WTC11 (cell line): Measurements from ENCODE around the gene TTC7B. TPM values are rescaled to one million over a fixed set of nuclear protein-coding genes. Genes with fewer than 3 reads are reported as not detected.

Experiments used
- ATAC-seq: fragments of 200-7000 bp; cut with Tn5 transposase; 2 replicates; pipeline ENCODE4 v1.10.0; 2021; ENCODE audit warnings: mild to moderate bottlenecking, moderate library complexity
- CTCF ChIA-PET: fragments of 300-600 bp; sonication (Branson Sonifier 250); formaldehyde crosslinking; loops from one replicate; lab custom pipeline; 2021; ENCODE audit warnings: antibody characterized with exemption; lab: Charles Lee
- POLR2A ChIA-PET: fragments of 350-600 bp; sonication (Branson Sonifier 250); formaldehyde crosslinking; loops from one replicate; lab custom pipeline; 2021; ENCODE audit warnings: antibody characterized with exemption; lab: Charles Lee
- DNase-seq: peaks from one replicate; pipeline ENCODE4 v3.0.0; 2021; ENCODE audit warnings: low spot score
- H3K27ac Mint-ChIP-seq: 2 replicates; pipeline ENCODE4 v1.8.0; 2021; ENCODE audit warnings: mixed read lengths
- H3K27me3 Mint-ChIP-seq: 2 replicates; pipeline ENCODE4 v1.8.0; 2021; ENCODE audit warnings: low read depth, mild to moderate bottlenecking, moderate library complexity, mixed read lengths
- H3K36me3 Mint-ChIP-seq: 2 replicates; pipeline ENCODE4 v1.8.0; 2021; ENCODE audit warnings: mixed read lengths
- H3K4me1 Mint-ChIP-seq: 2 replicates; pipeline ENCODE4 v1.8.0; 2022; ENCODE audit warnings: mixed read lengths
- H3K4me3 Mint-ChIP-seq: 2 replicates; pipeline ENCODE4 v1.8.0; 2021; ENCODE audit warnings: mild to moderate bottlenecking, moderate library complexity, mixed read lengths
- H3K9me3 Mint-ChIP-seq: 2 replicates; pipeline ENCODE4 v1.8.0; 2021; ENCODE audit warnings: mixed read lengths
- E2F1 ChIP-seq: sonication (generic); formaldehyde crosslinking; IDR thresholded peaks from 2 replicates; pipeline ENCODE4 v1.8.0; 2022; ENCODE audit warnings: mild to moderate bottlenecking, missing genetic modification reagents
- EMX1 ChIP-seq: fragments of 250-450 bp; sonication (Bioruptor Pico); IDR thresholded peaks from 2 replicates; pipeline ENCODE4 v1.8.0; 2021; ENCODE audit warnings: mild to moderate bottlenecking
- ESRRA ChIP-seq: sonication (generic); formaldehyde crosslinking; IDR thresholded peaks from 2 replicates; pipeline ENCODE4 v1.8.1; 2022; ENCODE audit warnings: mild to moderate bottlenecking, missing genetic modification reagents, borderline replicate concordance
- ETV6 ChIP-seq: sonication (generic); formaldehyde crosslinking; IDR thresholded peaks from 2 replicates; pipeline ENCODE4 v1.8.1; 2022; ENCODE audit warnings: mild to moderate bottlenecking, missing genetic modification reagents
- FOXP4 ChIP-seq: sonication (generic); formaldehyde crosslinking; IDR thresholded peaks from 2 replicates; pipeline ENCODE4 v1.8.0; 2022; ENCODE audit warnings: mild to moderate bottlenecking, missing genetic modification reagents
- IRF2 ChIP-seq: sonication (generic); formaldehyde crosslinking; IDR thresholded peaks from 2 replicates; pipeline ENCODE4 v1.8.0; 2022; ENCODE audit warnings: low read depth, missing genetic modification reagents, borderline replicate concordance
- JUN ChIP-seq: sonication (generic); formaldehyde crosslinking; IDR thresholded peaks from 2 replicates; pipeline ENCODE4 v1.8.0; 2023; ENCODE audit warnings: mild to moderate bottlenecking, missing genetic modification reagents
- NFE2L1 ChIP-seq: sonication (generic); formaldehyde crosslinking; IDR thresholded peaks from 2 replicates; pipeline ENCODE4 v1.8.1; 2023; ENCODE audit warnings: missing genetic modification reagents
- NR2C2 ChIP-seq: sonication (generic); formaldehyde crosslinking; IDR thresholded peaks from 2 replicates; pipeline ENCODE4 v1.8.0; 2022; ENCODE audit warnings: mild to moderate bottlenecking, missing genetic modification reagents
- OVOL2 ChIP-seq: fragments of 250-450 bp; sonication (Bioruptor Pico); IDR thresholded peaks from 2 replicates; pipeline ENCODE4 v1.9.0; 2021; ENCODE audit warnings: mild to moderate bottlenecking, borderline replicate concordance
- RELA ChIP-seq: sonication (generic); formaldehyde crosslinking; IDR thresholded peaks from 2 replicates; pipeline ENCODE4 v1.8.1; 2022; ENCODE audit warnings: missing genetic modification reagents, mild to moderate bottlenecking, borderline replicate concordance
- RORB ChIP-seq: fragments of 250-450 bp; sonication (Bioruptor Pico); IDR thresholded peaks from 2 replicates; pipeline ENCODE4 v1.9.0; 2021; ENCODE audit warnings: mild to moderate bottlenecking
- SOX15 ChIP-seq: fragments of 250-450 bp; sonication (Bioruptor Pico); IDR thresholded peaks from 2 replicates; pipeline ENCODE4 v1.9.0; 2021; ENCODE audit warnings: mild to moderate bottlenecking
- TEAD4 ChIP-seq: sonication (generic); formaldehyde crosslinking; IDR thresholded peaks from 2 replicates; pipeline ENCODE4 v1.8.0; 2022; ENCODE audit warnings: mild to moderate bottlenecking, missing genetic modification reagents
- ZNF121 ChIP-seq: sonication (generic); formaldehyde crosslinking; IDR thresholded peaks from 2 replicates; pipeline ENCODE4 v1.8.0; 2023; ENCODE audit warnings: missing genetic modification reagents
- total RNA-seq: library from RNA; stranded (reverse); gene quantifications from 3 replicates; pipeline ENCODE4 v1.2.3, GENCODE V29; 2021
- TF ChIP-seq, protein P1 (sequence below): sonication (generic); formaldehyde crosslinking; IDR thresholded peaks from 2 replicates; pipeline ENCODE4 v1.8.1; 2022; ENCODE audit warnings: mild to moderate bottlenecking, missing genetic modification reagents, moderate library complexity, borderline replicate concordance
- TF ChIP-seq, protein P2 (sequence below): sonication (generic); formaldehyde crosslinking; IDR thresholded peaks from 2 replicates; pipeline ENCODE4 v1.8.1; 2022; ENCODE audit warnings: low read depth, missing genetic modification reagents, borderline replicate concordance
- TF ChIP-seq, protein P3 (sequence below): fragments of 250-450 bp; sonication (Bioruptor Pico); IDR thresholded peaks from 2 replicates; pipeline ENCODE4 v1.9.0; 2021; ENCODE audit warnings: mild to moderate bottlenecking, borderline replicate concordance
- TF ChIP-seq, protein P4 (sequence below): fragments of 250-450 bp; sonication (Bioruptor Pico); conservative IDR thresholded peaks from 2 replicates; pipeline ENCODE4 v1.9.0; 2021; ENCODE audit warnings: mild to moderate bottlenecking

TTC7B gene
- total RNA-seq, 1 experiment from 2014 or later: 27.6 TPM

DNA sequence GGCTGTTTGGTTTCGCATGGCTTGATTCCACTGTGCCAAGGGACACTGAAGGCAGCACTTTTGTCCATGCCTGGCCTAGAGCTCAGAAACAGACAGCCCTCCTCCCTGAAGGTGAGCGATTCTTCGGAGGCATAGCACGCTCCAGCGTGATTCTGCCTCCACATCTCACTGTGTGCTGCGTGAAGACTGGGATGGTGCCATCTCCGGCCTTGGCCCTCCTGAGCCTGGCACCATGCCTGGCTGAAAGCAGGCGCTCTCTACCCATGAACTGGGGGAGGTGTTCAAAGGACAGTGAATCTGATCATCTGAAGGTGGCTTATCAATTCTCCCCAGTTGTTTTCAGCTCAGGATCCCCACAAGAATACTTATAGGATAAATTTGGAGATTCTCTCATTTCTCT is 187.4 kb downstream of the TTC7B start:
- H3K9me3 Mint-ChIP-seq: no peaks in the 10 kb centered on the region
- TF ChIP-seq ZNF121 (CRISPR knock-in tag) (no peak), EMX1 (CRISPR knock-in tag) (no peak), NR2C2 (CRISPR knock-in tag) (no peak), RELA (CRISPR knock-in tag) (no peak), FOXP4 (no peak), TEAD4 (no peak), ESRRA (CRISPR knock-in tag) (no peak), ETV6 (no peak), OVOL2 (CRISPR knock-in tag) (no peak), SOX15 (no peak), JUN (CRISPR knock-in tag) (no peak), IRF2 (CRISPR knock-in tag) (no peak), NFE2L1 (CRISPR knock-in tag) (no peak), RORB (CRISPR knock-in tag) (no peak), E2F1 (CRISPR knock-in tag) (no peak)
- TF ChIP-seq, protein P1, sequence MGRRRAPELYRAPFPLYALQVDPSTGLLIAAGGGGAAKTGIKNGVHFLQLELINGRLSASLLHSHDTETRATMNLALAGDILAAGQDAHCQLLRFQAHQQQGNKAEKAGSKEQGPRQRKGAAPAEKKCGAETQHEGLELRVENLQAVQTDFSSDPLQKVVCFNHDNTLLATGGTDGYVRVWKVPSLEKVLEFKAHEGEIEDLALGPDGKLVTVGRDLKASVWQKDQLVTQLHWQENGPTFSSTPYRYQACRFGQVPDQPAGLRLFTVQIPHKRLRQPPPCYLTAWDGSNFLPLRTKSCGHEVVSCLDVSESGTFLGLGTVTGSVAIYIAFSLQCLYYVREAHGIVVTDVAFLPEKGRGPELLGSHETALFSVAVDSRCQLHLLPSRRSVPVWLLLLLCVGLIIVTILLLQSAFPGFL (CRISPR knock-in tag): no peak
- TF ChIP-seq, protein P2, sequence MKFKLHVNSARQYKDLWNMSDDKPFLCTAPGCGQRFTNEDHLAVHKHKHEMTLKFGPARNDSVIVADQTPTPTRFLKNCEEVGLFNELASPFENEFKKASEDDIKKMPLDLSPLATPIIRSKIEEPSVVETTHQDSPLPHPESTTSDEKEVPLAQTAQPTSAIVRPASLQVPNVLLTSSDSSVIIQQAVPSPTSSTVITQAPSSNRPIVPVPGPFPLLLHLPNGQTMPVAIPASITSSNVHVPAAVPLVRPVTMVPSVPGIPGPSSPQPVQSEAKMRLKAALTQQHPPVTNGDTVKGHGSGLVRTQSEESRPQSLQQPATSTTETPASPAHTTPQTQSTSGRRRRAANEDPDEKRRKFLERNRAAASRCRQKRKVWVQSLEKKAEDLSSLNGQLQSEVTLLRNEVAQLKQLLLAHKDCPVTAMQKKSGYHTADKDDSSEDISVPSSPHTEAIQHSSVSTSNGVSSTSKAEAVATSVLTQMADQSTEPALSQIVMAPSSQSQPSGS (CRISPR knock-in tag): no peak
- TF ChIP-seq, protein P3, sequence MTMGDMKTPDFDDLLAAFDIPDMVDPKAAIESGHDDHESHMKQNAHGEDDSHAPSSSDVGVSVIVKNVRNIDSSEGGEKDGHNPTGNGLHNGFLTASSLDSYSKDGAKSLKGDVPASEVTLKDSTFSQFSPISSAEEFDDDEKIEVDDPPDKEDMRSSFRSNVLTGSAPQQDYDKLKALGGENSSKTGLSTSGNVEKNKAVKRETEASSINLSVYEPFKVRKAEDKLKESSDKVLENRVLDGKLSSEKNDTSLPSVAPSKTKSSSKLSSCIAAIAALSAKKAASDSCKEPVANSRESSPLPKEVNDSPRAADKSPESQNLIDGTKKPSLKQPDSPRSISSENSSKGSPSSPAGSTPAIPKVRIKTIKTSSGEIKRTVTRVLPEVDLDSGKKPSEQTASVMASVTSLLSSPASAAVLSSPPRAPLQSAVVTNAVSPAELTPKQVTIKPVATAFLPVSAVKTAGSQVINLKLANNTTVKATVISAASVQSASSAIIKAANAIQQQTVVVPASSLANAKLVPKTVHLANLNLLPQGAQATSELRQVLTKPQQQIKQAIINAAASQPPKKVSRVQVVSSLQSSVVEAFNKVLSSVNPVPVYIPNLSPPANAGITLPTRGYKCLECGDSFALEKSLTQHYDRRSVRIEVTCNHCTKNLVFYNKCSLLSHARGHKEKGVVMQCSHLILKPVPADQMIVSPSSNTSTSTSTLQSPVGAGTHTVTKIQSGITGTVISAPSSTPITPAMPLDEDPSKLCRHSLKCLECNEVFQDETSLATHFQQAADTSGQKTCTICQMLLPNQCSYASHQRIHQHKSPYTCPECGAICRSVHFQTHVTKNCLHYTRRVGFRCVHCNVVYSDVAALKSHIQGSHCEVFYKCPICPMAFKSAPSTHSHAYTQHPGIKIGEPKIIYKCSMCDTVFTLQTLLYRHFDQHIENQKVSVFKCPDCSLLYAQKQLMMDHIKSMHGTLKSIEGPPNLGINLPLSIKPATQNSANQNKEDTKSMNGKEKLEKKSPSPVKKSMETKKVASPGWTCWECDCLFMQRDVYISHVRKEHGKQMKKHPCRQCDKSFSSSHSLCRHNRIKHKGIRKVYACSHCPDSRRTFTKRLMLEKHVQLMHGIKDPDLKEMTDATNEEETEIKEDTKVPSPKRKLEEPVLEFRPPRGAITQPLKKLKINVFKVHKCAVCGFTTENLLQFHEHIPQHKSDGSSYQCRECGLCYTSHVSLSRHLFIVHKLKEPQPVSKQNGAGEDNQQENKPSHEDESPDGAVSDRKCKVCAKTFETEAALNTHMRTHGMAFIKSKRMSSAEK: no peak
- TF ChIP-seq, protein P4, sequence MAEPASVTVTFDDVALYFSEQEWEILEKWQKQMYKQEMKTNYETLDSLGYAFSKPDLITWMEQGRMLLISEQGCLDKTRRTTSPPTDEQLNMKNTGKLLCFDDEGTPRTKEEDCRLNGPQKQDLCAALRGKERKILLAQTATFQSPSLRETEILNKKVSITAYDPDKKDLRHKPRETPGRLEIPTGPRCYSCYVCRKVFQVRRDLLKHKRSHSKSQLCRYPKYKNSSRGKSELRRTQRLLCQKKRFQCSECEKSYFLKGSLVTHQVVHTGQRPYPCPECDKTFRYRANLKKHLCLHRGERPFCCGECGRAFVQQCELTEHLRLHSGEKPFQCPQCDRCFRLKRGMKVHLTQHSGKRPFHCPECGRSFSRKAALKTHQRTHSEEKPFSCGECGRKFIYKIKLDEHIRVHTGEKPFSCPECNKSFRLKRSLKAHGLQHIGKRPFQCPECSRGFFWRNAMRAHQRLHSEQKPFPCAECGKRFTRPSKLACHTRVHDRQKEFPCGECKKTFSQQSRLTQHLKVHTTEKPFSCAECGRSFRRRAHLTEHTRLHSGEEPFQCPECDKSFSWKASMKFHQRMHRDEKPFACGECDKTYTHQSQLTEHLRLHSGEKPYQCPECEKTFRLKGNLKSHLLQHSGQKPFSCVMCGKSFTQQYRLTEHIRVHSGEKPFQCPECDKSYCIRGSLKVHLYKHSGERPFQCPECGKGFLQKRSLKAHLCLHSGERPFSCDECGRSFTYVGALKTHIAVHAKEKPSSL (CRISPR knock-in tag): no peak
- CTCF ChIA-PET: no interaction called here
- no peaks in the 10 kb centered on the region for H3K36me3 Mint-ChIP-seq
- H3K4me3 Mint-ChIP-seq: no peak overlapping the region
- POLR2A ChIA-PET: no interaction called here
- H3K27ac Mint-ChIP-seq: peak overlapping the region; percentile 38; the same call in 1 of the 2 replicates
- H3K27me3 Mint-ChIP-seq: no peaks in the 10 kb centered on the region
- ATAC-seq (no peak), DNase-seq (no peak)
- peaks cover 42% of the 10 kb centered on the region for H3K4me1 Mint-ChIP-seq
